Transverse colon (tissue), 4 donors: ENCODE results near the gene LRP1. TPM values are rescaled to one million over a fixed set of nuclear protein-coding genes. Genes with fewer than 3 reads are reported as not detected.

Source experiments
- DNase-seq: peaks from one replicate; pipeline ENCODE4 v3.0.0-alpha.2; 2019
- H3K27ac ChIP-seq, 4 donors: fragments of 200-600 bp; sonication (generic); 2 replicates each; pipeline ENCODE4 v1.5.1; 2016 to 2018; ENCODE audit warnings: inconsistent platforms in 4 of 4
- H3K27me3 ChIP-seq: fragments of 200-600 bp; sonication (generic); 2 replicates; pipeline ENCODE4 v1.5.1; 2017; ENCODE audit warnings: inconsistent platforms
- H3K36me3 ChIP-seq, 4 donors: fragments of 200-600 bp; sonication (generic); 2 replicates each; pipeline ENCODE4 v1.5.1; 2017 to 2019; ENCODE audit warnings: inconsistent platforms in 4 of 4
- H3K4me1 ChIP-seq, 4 donors: fragments of 200-600 bp; sonication (generic); 2 replicates each; pipeline ENCODE4 v1.5.1; 2017 to 2020; ENCODE audit warnings: inconsistent platforms in 4 of 4
- H3K4me3 ChIP-seq, 4 donors: fragments of 200-600 bp; sonication (generic); 1 replicate in 1 of 4; 2 replicates in 3 of 4; pipeline versions ENCODE4 v1.5.1 to v1.6.1; 2017 to 2019; ENCODE audit warnings: inconsistent platforms in 4 of 4
- H3K9me3 ChIP-seq, 2 donors: fragments of 200-600 bp; sonication (generic); 2 replicates each; pipeline ENCODE4 v1.5.1; 2017 to 2019; ENCODE audit warnings: inconsistent platforms in 2 of 2
- CTCF ChIP-seq, 5 experiments: fragments of 200-600 bp in 3 of 5; fragments of 450-650 bp in 2 of 5; sonication (generic) in 3 of 5; IDR thresholded peaks; 1 replicate in 2 of 5; 2 replicates in 3 of 5; pipeline ENCODE4 v1.5.1; 2016 to 2017; ENCODE audit warnings: antibody characterized with exemption in 5 of 5, inconsistent platforms in 3 of 5, mild to moderate bottlenecking in 2 of 5, moderate library complexity in 1 of 5
- EP300 ChIP-seq: sonication (generic); formaldehyde crosslinking; IDR thresholded peaks from one replicate; pipeline ENCODE4 v1.6.1; 2017; ENCODE audit warnings: antibody characterized with exemption, low read depth
- POLR2A ChIP-seq: fragments of 450-650 bp; IDR thresholded peaks from one replicate; pipeline ENCODE4 v1.6.1; 2016; ENCODE audit warnings: antibody characterized with exemption, mild to moderate bottlenecking, moderate library complexity
- POLR2AphosphoS5 ChIP-seq, 3 donors: sonication (generic); formaldehyde crosslinking; IDR thresholded peaks; one replicate each; pipeline ENCODE4 v1.6.1; 2016; ENCODE audit warnings: antibody characterized with exemption in 3 of 3
- WGBS, 2 donors: methylation state at CpG; one replicate each; pipeline ENCODE4 v1.1.5; 2018; ENCODE audit warnings: low coverage in 1 of 2; 5-methylcytosine and 5-hydroxymethylcytosine counted together
- in situ Hi-C, 4 donors: fragments of 200-750 bp; cut with MboI; loops; one replicate each; pipeline versions ENCODE4 v1.15.0 to v1.15.1; 2017; ENCODE audit warnings: low sequenced_read_pairs in 3 of 4, low pct_ligation_motif_present in 1 of 4, low pct_unique_long_range_greater_than_20kb in 1 of 4
- intact Hi-C: fragments of 100-400 bp; cut with DNase I; formaldehyde crosslinking; loops from one replicate; pipeline ENCODE4 v1.15.1; 2023; ENCODE audit warnings: low total_unique reads
- total RNA-seq, 4 donors: library from RNA; depleted of rRNA; stranded (reverse); fragments of >200 nt; gene quantifications; one replicate each; pipeline ENCODE4 v1.1.0, GENCODE V29; 2016

Gene LRP1
- total RNA-seq, 4 donors from 2014 or later: 94.3 to 248 (median 199) TPM

- H3K27me3 ChIP-seq: no peaks in the 10 kb centered on the region
- TF ChIP-seq CTCF (IDR thresholded peaks at IDR 0.05): no peak
- TF ChIP-seq EP300: no peak
- no peak for TF ChIP-seq POLR2A
- TF ChIP-seq POLR2AphosphoS5 (IDR thresholded peaks at IDR 0.05): no peak
- H3K27ac ChIP-seq: no peak overlapping the region
Observed at GRCh38 chr12:57162553-57163125, 34.4 kb downstream of the LRP1 start.

GRCh38 chr12:57164454-57164853, 36.2 kb downstream of the LRP1 start:
- no peaks in the 10 kb centered on the region for H3K9me3 ChIP-seq
- intact Hi-C loops: no loop called here
- DNase-seq: no peak
- peaks cover 0 to 31% (median 5%) of the 10 kb centered on the region in 4 donors for H3K36me3 ChIP-seq
- H3K27ac ChIP-seq: no peak overlapping the region
- H3K4me3 ChIP-seq: no peak overlapping the region
- 90 to 91% methylated on average over 3 of the region's 3 CpGs for WGBS, 2 donors
- TF ChIP-seq POLR2A: no peak
- TF ChIP-seq CTCF (IDR thresholded peaks at IDR 0.05): no peak
- TF ChIP-seq EP300: no peak
- TF ChIP-seq POLR2AphosphoS5 (IDR thresholded peaks at IDR 0.05): no peak
- no peaks in the 10 kb centered on the region for H3K4me1 ChIP-seq
- in situ Hi-C loops: no loop called here
- no peaks in the 10 kb centered on the region for H3K27me3 ChIP-seq

More at GRCh38 chr12:57162553-57163125, 34.4 kb downstream of the LRP1 start:
- no peaks in the 10 kb centered on the region for H3K9me3 ChIP-seq
- no peaks in the 10 kb centered on the region for H3K4me1 ChIP-seq
- no peak overlapping the region for H3K4me3 ChIP-seq
- in situ Hi-C loops (no loop called here), intact Hi-C loops (no loop called here)
- WGBS, 2 donors: 88 to 91% methylated on average over 8 of the region's 8 CpGs
- H3K36me3 ChIP-seq: peaks cover 0 to 25% (median 4%) of the 10 kb centered on the region in 4 donors
- no peak for DNase-seq

GRCh38 chr12:57164966-57165625, 36.8 kb downstream of the LRP1 start:
- no peak for TF ChIP-seq EP300
- TF ChIP-seq POLR2A: no peak
- TF ChIP-seq CTCF (IDR thresholded peaks at IDR 0.05): no peak
- no peak for TF ChIP-seq POLR2AphosphoS5 (IDR thresholded peaks at IDR 0.05)
- intact Hi-C loops (no loop called here), in situ Hi-C loops (no loop called here)
- no peak overlapping the region for H3K27ac ChIP-seq
- peaks cover 0 to 35% (median 6%) of the 10 kb centered on the region in 4 donors for H3K36me3 ChIP-seq
- no peaks in the 10 kb centered on the region for H3K27me3 ChIP-seq
- no peaks in the 10 kb centered on the region for H3K4me1 ChIP-seq
- WGBS, 2 donors: 77 to 79% methylated on average over 7 to 13 of the region's 13 CpGs
- DNase-seq: no peak
- no peak overlapping the region for H3K4me3 ChIP-seq
- H3K9me3 ChIP-seq: no peaks in the 10 kb centered on the region

- TF ChIP-seq POLR2A (no peak), CTCF (IDR thresholded peaks at IDR 0.05) (no peak), POLR2AphosphoS5 (IDR thresholded peaks at IDR 0.05) (no peak), EP300 (no peak)
- peaks cover 0 to 33% (median 6%) of the 10 kb centered on the region in 4 donors for H3K36me3 ChIP-seq
- H3K4me3 ChIP-seq: no peak overlapping the region
- no peaks in the 10 kb centered on the region for H3K9me3 ChIP-seq
- intact Hi-C loops: no loop called here
- no peaks in the 10 kb centered on the region for H3K4me1 ChIP-seq
- in situ Hi-C loops: no loop called here
- no peak overlapping the region for H3K27ac ChIP-seq
- 65 to 89% methylated on average over 4 to 14 of the region's 19 CpGs for whole genome bisulfite sequencing, 2 donors
- H3K27me3 ChIP-seq: no peaks in the 10 kb centered on the region
- DNase-seq: peak; percentile 68
Observed at GRCh38 chr12:57165741-57166140, 37.5 kb downstream of the LRP1 start.
